ENCODE measurements around the gene CALCOCO2.
A peak's percentile ranks its signal among the peaks of the same experiment; 100 is the strongest.

Gene CALCOCO2

DNA sequence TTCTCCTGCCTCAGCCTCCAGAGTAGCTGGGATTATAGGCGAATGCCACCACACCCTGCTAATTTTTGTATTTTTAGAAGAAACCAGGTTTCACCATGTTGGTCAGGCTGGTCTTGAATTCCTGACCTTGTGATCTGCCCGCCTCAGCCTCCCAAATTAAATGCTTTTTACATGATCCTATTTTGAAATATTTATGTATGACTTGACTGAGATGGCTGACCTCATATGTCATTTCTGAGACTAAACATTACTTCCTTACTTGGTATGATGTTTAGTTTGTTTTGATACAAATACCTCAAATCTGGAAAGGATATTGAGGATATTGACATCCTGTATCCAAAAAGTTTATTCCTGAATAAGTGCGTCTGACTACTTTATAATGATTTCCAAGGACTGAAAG is 11.9 kb downstream of the CALCOCO2 start:
- DNase-seq (ENCODE audit: low read depth), result peak; percentile 38
- TF ChIP-seq, protein P1, sequence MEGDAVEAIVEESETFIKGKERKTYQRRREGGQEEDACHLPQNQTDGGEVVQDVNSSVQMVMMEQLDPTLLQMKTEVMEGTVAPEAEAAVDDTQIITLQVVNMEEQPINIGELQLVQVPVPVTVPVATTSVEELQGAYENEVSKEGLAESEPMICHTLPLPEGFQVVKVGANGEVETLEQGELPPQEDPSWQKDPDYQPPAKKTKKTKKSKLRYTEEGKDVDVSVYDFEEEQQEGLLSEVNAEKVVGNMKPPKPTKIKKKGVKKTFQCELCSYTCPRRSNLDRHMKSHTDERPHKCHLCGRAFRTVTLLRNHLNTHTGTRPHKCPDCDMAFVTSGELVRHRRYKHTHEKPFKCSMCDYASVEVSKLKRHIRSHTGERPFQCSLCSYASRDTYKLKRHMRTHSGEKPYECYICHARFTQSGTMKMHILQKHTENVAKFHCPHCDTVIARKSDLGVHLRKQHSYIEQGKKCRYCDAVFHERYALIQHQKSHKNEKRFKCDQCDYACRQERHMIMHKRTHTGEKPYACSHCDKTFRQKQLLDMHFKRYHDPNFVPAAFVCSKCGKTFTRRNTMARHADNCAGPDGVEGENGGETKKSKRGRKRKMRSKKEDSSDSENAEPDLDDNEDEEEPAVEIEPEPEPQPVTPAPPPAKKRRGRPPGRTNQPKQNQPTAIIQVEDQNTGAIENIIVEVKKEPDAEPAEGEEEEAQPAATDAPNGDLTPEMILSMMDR (conservative IDR thresholded peaks at IDR 0.05; ENCODE audit: control insufficient read depth, insufficient read depth, low read depth, low read length), result no peak

DNA sequence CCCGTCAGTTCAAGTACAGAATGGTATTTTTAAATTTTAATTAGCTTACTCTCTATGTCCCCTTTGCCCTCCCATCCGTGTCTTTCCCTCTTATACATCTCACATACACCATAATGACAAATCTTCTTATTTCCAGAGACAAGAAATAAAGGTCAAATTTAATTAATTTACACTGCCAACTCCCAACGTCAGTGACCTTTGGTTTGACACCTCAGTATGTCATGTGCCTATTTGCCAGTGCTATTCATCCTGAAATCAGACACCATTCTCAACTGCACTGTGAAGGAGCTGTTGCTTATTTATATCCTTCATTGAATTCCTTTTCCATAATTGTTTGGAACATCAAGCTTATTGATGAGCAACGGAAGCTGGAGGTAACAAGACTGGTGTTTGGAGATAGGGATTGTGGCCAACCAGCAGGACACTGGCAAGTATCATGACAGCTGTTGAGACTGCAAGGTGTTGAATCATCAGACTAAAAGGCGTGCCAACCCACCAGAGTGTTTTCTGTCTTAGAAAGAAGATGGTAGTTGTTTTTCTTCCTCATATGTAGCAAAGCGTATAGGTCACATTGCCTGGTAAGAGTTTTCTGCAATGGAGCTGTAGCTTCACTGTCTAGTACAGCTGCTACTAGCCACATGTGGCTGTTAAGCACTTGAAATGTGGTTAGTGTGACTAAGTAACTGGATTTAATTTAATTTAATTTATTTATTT is 12.5 kb downstream of the CALCOCO2 start:
- no peak overlapping the region for H3K4me3 ChIP-seq (ENCODE audit: control insufficient read depth, low read depth, low read length)
- DNase-seq (ENCODE audit: low read depth), result peak; percentile 85

More for the DNA sequence above, 11.9 kb downstream of the CALCOCO2 start:
- H3K4me3 ChIP-seq (ENCODE audit: control insufficient read depth, low read depth, low read length), result no peak overlapping the region

DNA sequence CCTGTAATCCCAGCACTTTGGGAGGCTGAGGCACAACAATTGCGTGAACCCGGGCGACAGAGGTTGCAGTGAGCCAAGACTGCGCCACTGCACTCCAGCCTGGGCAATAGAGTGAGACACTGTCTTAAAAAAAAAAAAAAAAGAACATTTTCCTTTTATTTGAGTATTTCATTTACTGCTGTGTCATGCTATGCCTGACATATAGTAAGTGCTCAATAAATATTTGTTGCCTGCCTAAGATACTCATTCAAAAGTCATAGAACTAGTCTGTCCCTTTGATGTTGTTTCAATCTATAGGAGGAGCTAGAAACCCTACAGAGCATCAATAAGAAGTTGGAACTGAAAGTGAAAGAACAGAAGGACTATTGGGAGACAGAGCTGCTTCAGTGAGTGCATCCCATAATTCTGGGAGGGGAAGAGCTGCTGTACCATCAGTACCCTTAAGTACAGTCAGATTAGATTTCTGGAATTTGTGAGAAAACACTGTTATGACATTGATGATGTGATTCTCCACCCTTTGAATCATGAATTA is 20.0 kb downstream of the CALCOCO2 start:
- TF ChIP-seq, protein P1 (conservative IDR thresholded peaks at IDR 0.05; ENCODE audit: control insufficient read depth, insufficient read depth, low read depth, low read length), result no peak
- no peak overlapping the region for H3K4me3 ChIP-seq (ENCODE audit: control insufficient read depth, low read depth, low read length)
- DNase-seq (ENCODE audit: low read depth), result no peak

More for the DNA sequence above, 12.5 kb downstream of the CALCOCO2 start:
- TF ChIP-seq, protein P1 (conservative IDR thresholded peaks at IDR 0.05; ENCODE audit: control insufficient read depth, insufficient read depth, low read depth, low read length), result no peak

DNA sequence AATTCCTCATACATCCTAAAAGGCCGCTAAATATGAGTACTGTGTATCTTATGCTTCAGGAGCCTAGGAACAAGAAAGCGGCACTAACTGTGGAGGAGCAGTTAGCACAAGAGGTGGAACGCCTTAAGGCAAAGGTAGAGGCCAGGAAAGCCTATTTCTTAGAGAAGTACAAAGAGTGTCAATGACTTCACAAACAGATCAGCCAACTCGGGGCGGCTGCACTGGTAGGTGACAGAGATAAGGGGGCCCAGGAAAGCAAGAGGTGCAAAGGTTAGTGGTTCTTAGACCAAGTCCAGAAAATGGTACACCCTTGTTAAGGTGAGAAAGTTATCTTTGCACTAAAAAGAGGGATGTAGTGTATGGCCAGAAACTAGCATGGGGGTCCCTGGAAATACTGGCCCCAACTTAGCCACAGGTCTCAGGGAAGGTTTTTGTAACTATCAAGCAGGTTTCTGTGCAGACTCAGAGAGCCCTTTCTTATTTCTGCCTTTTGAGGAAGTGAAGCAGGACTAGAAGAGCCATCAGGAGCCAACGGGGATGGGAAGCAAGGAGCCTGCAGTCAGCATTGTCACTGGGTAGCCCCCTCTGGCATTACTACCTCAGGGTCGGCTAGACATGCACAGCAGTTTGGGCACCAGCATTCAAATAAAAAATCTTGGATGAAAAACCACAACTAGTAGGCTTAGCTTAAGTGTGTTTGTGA is 24.1 kb downstream of the CALCOCO2 start:
- DNase-seq (ENCODE audit: low read depth), result no peak
- no peak overlapping the region for H3K4me3 ChIP-seq (ENCODE audit: control insufficient read depth, low read depth, low read length)
- TF ChIP-seq, protein P1 (conservative IDR thresholded peaks at IDR 0.05; ENCODE audit: control insufficient read depth, insufficient read depth, low read depth, low read length), result no peak

DNA sequence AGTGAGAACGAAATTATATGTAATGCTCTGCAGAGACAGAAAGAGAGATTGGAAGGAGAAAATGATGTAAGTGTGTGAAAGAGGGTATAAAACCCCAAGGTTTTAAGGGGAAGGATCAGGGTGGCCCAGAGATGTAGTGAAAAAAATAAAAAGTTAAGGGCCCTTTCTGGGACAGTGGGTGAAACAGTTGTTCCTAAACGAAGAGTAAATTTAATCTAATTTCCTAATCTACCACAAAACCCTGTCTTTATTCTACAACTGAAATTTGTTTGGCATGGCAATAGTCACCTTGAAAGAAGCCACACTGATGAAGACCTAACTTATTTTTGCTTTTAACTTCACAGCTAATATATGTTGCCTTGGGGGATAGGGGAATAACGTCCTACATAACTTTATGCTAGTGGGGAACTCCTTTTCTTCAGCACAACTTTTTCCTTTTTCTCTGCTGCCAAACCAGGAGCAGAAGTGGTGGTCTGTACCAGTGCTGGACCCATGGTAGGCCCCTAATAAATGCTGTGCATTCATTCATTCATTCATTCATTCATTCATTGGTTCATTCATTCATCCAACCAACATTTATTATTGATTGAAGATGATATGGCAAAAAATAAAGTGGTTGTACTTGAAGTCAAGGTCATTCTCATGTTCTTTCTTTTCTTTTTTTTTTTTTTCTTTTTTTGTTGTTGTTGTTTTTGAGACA is 25.4 kb downstream of the CALCOCO2 start:
- TF ChIP-seq, protein P1 (conservative IDR thresholded peaks at IDR 0.05; ENCODE audit: control insufficient read depth, insufficient read depth, low read depth, low read length), result no peak
- H3K4me3 ChIP-seq (ENCODE audit: control insufficient read depth, low read depth, low read length), result no peak overlapping the region
- no peak for DNase-seq (ENCODE audit: low read depth)

DNA sequence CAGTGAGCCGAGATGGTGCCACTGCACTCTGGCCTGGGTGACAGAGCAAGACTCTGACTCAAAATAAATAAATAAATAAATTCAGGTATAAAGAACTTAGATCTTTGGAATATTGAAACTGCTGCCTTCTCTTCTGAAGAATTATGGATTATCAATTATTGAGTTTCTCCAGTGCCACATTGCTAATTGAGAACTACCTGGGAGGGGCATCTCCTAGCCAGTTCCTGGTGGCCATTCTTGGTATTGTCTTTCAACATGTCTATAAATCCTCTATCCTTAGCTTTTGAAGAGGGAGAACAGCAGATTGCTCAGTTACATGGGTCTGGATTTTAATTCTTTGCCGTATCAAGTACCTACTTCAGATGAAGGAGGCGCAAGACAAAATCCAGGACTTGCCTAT is 29.2 kb downstream of the CALCOCO2 start:
- H3K4me3 ChIP-seq (ENCODE audit: control insufficient read depth, low read depth, low read length), result no peak overlapping the region
- DNase-seq (ENCODE audit: low read depth), result no peak
- TF ChIP-seq, protein P1 (conservative IDR thresholded peaks at IDR 0.05; ENCODE audit: control insufficient read depth, insufficient read depth, low read depth, low read length), result peak; percentile 23

Data from fibroblast of mammary gland (primary cell).